Lower leg skin (tissue), 4 donors: ENCODE results near the gene FKBP11. TPM values are rescaled to one million over a fixed set of nuclear protein-coding genes. Genes with fewer than 3 reads are reported as not detected.

Source experiments
- DNase-seq, 2 donors: peaks; one replicate each; pipeline ENCODE4 v3.0.0-alpha.2; 2019; ENCODE audit warnings: low spot score in 2 of 2
- H3K4me3 ChIP-seq: fragments of 200-600 bp; sonication (generic); 2 replicates; pipeline ENCODE4 v1.5.1; 2017; ENCODE audit warnings: mild to moderate bottlenecking, low read depth; ENCODE audit not compliant: poor library complexity, severe bottlenecking
- CTCF ChIP-seq, 3 donors: fragments of 450-650 bp; IDR thresholded peaks; one replicate each; pipeline ENCODE4 v1.5.1; 2016; ENCODE audit warnings: antibody characterized with exemption in 3 of 3, mild to moderate bottlenecking in 3 of 3, moderate library complexity in 2 of 3
- POLR2A ChIP-seq, 2 donors: fragments of 450-650 bp; IDR thresholded peaks; one replicate each; pipeline ENCODE4 v1.6.1; 2016 to 2017; ENCODE audit warnings: antibody characterized with exemption in 2 of 2, mild to moderate bottlenecking in 1 of 2, moderate library complexity in 1 of 2
- WGBS, 2 donors: methylation state at CpG; one replicate each; pipeline ENCODE4 v1.1.5; 2018; 5-methylcytosine and 5-hydroxymethylcytosine counted together
- intact Hi-C: fragments of 100-400 bp; cut with DNase I; formaldehyde crosslinking; loops from one replicate; pipeline ENCODE4 v1.15.0; 2023; ENCODE audit warnings: low total_unique reads
- total RNA-seq, 4 donors: library from RNA; depleted of rRNA; stranded (reverse); fragments of >200 nt; gene quantifications; one replicate each; pipeline ENCODE4 v1.1.0, GENCODE V29; 2016

FKBP11 gene
- total RNA-seq, 4 donors from 2014 or later = 4.3 to 8.7 (median 7.9) TPM

- WGBS, 2 donors = 55 to 66% methylated on average over 19 to 20 of the region's 20 CpGs
- TF ChIP-seq CTCF (IDR thresholded peaks at IDR 0.05) = no peak
- no peak for TF ChIP-seq POLR2A (IDR thresholded peaks at IDR 0.05)
- no peak overlapping the region for H3K4me3 ChIP-seq
- no peak for DNase-seq
- intact Hi-C loops = no loop called here
These were observed 41.0 kb upstream of the FKBP11 start for GRCh38 chr12:48966177-48966895.

- TF ChIP-seq CTCF (IDR thresholded peaks at IDR 0.05) = no peak
- no peak for TF ChIP-seq POLR2A (IDR thresholded peaks at IDR 0.05)
- intact Hi-C loops = no loop called here
These were observed 40.1 kb upstream of the FKBP11 start for GRCh38 chr12:48965298-48965838.

GRCh38 chr12:48961801-48962200 lies 36.5 kb upstream of the FKBP11 start:
- intact Hi-C loops = no loop called here

More at GRCh38 chr12:48965298-48965838, 40.1 kb upstream of the FKBP11 start:
- no peak for DNase-seq
- no peak overlapping the region for H3K4me3 ChIP-seq

GRCh38 chr12:48961331-48961730 lies 36.0 kb upstream of the FKBP11 start:
- no peak overlapping the region for H3K4me3 ChIP-seq
- no peak for DNase-seq
- TF ChIP-seq POLR2A (IDR thresholded peaks at IDR 0.05) (no peak), CTCF (IDR thresholded peaks at IDR 0.05) (no peak)
- WGBS, 2 donors = 54 to 61% methylated on average over 4 of the region's 4 CpGs
- intact Hi-C loops = no loop called here

More at GRCh38 chr12:48961801-48962200, 36.5 kb upstream of the FKBP11 start:
- DNase-seq = no peak
- no peak overlapping the region for H3K4me3 ChIP-seq
- TF ChIP-seq CTCF (IDR thresholded peaks at IDR 0.05) = no peak
- TF ChIP-seq POLR2A (IDR thresholded peaks at IDR 0.05) = no peak

- DNase-seq = no peak
- WGBS, 2 donors = 62 to 72% methylated on average over 3 of the region's 3 CpGs
- TF ChIP-seq CTCF (IDR thresholded peaks at IDR 0.05) (no peak), POLR2A (IDR thresholded peaks at IDR 0.05) (no peak)
- intact Hi-C loops = no loop called here
- H3K4me3 ChIP-seq = no peak overlapping the region
These were observed 35.5 kb upstream of the FKBP11 start for GRCh38 chr12:48960834-48961233.

GRCh38 chr12:48958049-48958388 lies 32.7 kb upstream of the FKBP11 start:
- no peak for DNase-seq
- TF ChIP-seq POLR2A (IDR thresholded peaks at IDR 0.05) = no peak
- no peak for TF ChIP-seq CTCF (IDR thresholded peaks at IDR 0.05)
- no peak overlapping the region for H3K4me3 ChIP-seq
- intact Hi-C loops = no loop called here
- 16 to 19% methylated on average over 3 of the region's 3 CpGs for WGBS, 2 donors
